GM12878 (cell line): ENCODE measurements around the gene KRCC1. TPM values are rescaled to one million over a fixed set of nuclear protein-coding genes. Genes with fewer than 3 reads are reported as not detected.

Source experiments
- ATAC-seq: fragments of 200-7000 bp; cut with Tn5 transposase; 3 replicates; pipeline ENCODE4 v1.9.1; 2020; ENCODE audit warnings: mild to moderate bottlenecking, moderate library complexity
- BruUV-seq: library from RNA; stranded (reverse); fragments of 400-500 nt; replicated peaks from 2 replicates; lab custom pipeline; 2021; lab: Mats Ljungman, UMichigan
- CTCF ChIA-PET: fragments of 300-600 bp; sonication (Branson Sonifier 250); formaldehyde crosslinking; extraction: SDS; loops from one replicate; lab custom pipeline; 2021; ENCODE audit warnings: inconsistent platforms; lab: Yijun Ruan, JAX
- POLR2A ChIA-PET: fragments of 350-600 bp; formaldehyde crosslinking; extraction: SDS; loops from one replicate; lab custom pipeline; 2021; ENCODE audit warnings: inconsistent platforms; lab: Charles Lee
- RAD21 ChIA-PET: fragments of 300-600 bp; sonication (Branson Sonifier 250); formaldehyde crosslinking; loops from one replicate; lab custom pipeline; 2023; ENCODE audit warnings: antibody characterized with exemption; ENCODE audit not compliant: unreplicated experiment; lab: Charles Lee
- SMC1A ChIA-PET: fragments of 300-600 bp; sonication (Branson Sonifier 250); formaldehyde crosslinking; loops from one replicate; lab custom pipeline; 2023; ENCODE audit not compliant: unreplicated experiment, uncharacterized antibody; lab: Charles Lee
- DNase-seq: peaks from one replicate; pipeline ENCODE4 v3.0.0-alpha.2; 2011; ENCODE audit warnings: low read depth, low spot score
- FAIRE-seq: peaks from 3 replicates; lab custom pipeline; 2011; peaks lifted over from hg19 to GRCh38; lab: Jason Lieb, UNC
- H2AFZ ChIP-seq: 2 replicates; pipeline ENCODE4 v1.6.0; 2011; ENCODE audit warnings: low read depth, low read length, control low read depth; ENCODE audit not compliant: control insufficient read depth
- H3K27ac ChIP-seq: 2 replicates; pipeline ENCODE4 v1.5.1; 2011; ENCODE audit warnings: control low read depth; ENCODE audit not compliant: control insufficient read depth, insufficient read depth
- H3K27me3 ChIP-seq, 2 experiments: replicated peaks in 1 of 2; 2 replicates each; pipeline versions ENCODE4 v1.6.0 to v1.6.1; 2011; ENCODE audit warnings: low read length in 1 of 2; ENCODE audit not compliant: control insufficient read depth in 2 of 2, insufficient read depth in 2 of 2
- H3K36me3 ChIP-seq, 2 experiments: 2 replicates each; pipeline ENCODE4 v1.5.1; 2011; ENCODE audit warnings: low read length in 1 of 2; ENCODE audit not compliant: control insufficient read depth in 2 of 2, insufficient read depth in 2 of 2
- H3K4me1 ChIP-seq: 2 replicates; pipeline ENCODE4 v1.6.1; 2011; ENCODE audit warnings: mild to moderate bottlenecking, low read length, moderate library complexity, mixed read lengths; ENCODE audit not compliant: control insufficient read depth, insufficient read depth
- H3K4me2 ChIP-seq: 2 replicates; pipeline ENCODE4 v1.6.0; 2011; ENCODE audit warnings: control low read depth; ENCODE audit not compliant: control insufficient read depth, insufficient read depth
- H3K4me3 ChIP-seq: fragments of 200-600 bp; sonication (generic); 2 replicates; pipeline ENCODE4 v1.5.1; 2016
- H3K79me2 ChIP-seq: 2 replicates; pipeline ENCODE4 v1.6.0; 2011; ENCODE audit warnings: low read length; ENCODE audit not compliant: control insufficient read depth, insufficient read depth
- H3K9ac ChIP-seq: 2 replicates; pipeline ENCODE4 v1.8.0; 2011; ENCODE audit warnings: low read length, control low read depth, mixed read lengths; ENCODE audit not compliant: control insufficient read depth, insufficient read depth
- H3K9me3 ChIP-seq: replicated peaks from 3 replicates; pipeline ENCODE4 v1.5.1; 2011; ENCODE audit warnings: mild to moderate bottlenecking, low read length; ENCODE audit not compliant: control insufficient read depth, insufficient read depth
- H4K20me1 ChIP-seq: 2 replicates; pipeline ENCODE4 v1.6.0; 2011; ENCODE audit not compliant: control insufficient read depth, insufficient read depth
- CBX3 ChIP-seq: fragments of 200-600 bp; sonication (generic); IDR thresholded peaks from 2 replicates; pipeline ENCODE4 v1.6.1; 2016; ENCODE audit warnings: low read depth, borderline replicate concordance
- CHD4 ChIP-seq: fragments of 200-600 bp; sonication (generic); IDR thresholded peaks from 2 replicates; pipeline ENCODE4 v1.6.1; 2016; ENCODE audit warnings: mild to moderate bottlenecking
- CREB1 ChIP-seq: IDR thresholded peaks from 2 replicates; pipeline ENCODE4 v1.6.1; 2012; ENCODE audit warnings: low read depth, mild to moderate bottlenecking, inconsistent platforms
- GABPA ChIP-seq: IDR thresholded peaks from 2 replicates; pipeline ENCODE4 v1.6.1; 2014; ENCODE audit warnings: antibody characterized with exemption, low read depth, mild to moderate bottlenecking, inconsistent platforms
- LARP7 ChIP-seq: fragments of 450-650 bp; IDR thresholded peaks from 2 replicates; pipeline ENCODE4 v1.6.1; 2017; ENCODE audit warnings: mild to moderate bottlenecking
- PML ChIP-seq: IDR thresholded peaks from 2 replicates; pipeline ENCODE4 v1.6.1; 2012; ENCODE audit warnings: low read length, inconsistent platforms
- RB1 ChIP-seq: fragments of 450-650 bp; formaldehyde crosslinking; IDR thresholded peaks from 2 replicates; pipeline ENCODE4 v1.6.1; 2017; ENCODE audit warnings: mild to moderate bottlenecking, borderline replicate concordance
- SRF ChIP-seq, 2 experiments: IDR thresholded peaks; 2 replicates each; pipeline ENCODE4 v1.6.1; 2011; ENCODE audit warnings: low read depth in 2 of 2, low read length in 2 of 2, mild to moderate bottlenecking in 1 of 2, moderate library complexity in 1 of 2
- ZNF622 ChIP-seq: fragments of 450-650 bp; IDR thresholded peaks from 2 replicates; pipeline ENCODE4 v1.6.1; 2017; ENCODE audit warnings: mild to moderate bottlenecking, inconsistent platforms
- WGBS: methylation state at CpG from one replicate; pipeline ENCODE4 v1.1.6; 2016; ENCODE audit warnings: low lambda C conversion rate; ENCODE audit not compliant: insufficient replicate concordance, insufficient coverage; ENCODE audit errors: missing lambda C conversion rate; 5-methylcytosine and 5-hydroxymethylcytosine counted together
- in situ Hi-C: fragments of 300-500 bp; cut with MboI; formaldehyde crosslinking; loops from 9 replicates; pipeline ENCODE4 v1.14.3; 2018; ENCODE audit warnings: mixed read lengths
- intact Hi-C: fragments of 100-400 bp; cut with micrococcal nuclease; formaldehyde crosslinking; loops from one replicate; pipeline ENCODE4 v1.14.2; 2022; ENCODE audit not compliant: unreplicated experiment
- polyA plus RNA-seq, 11 experiments: library from polyadenylated mRNA; depleted of rRNA in 4 of 11; unstranded in 6 of 11; stranded (reverse) in 5 of 11; fragments of >200 nt; fragmentation: Nextera tagmentation in 4 of 11; fragmentation: Illumina TruSeq in 1 of 11; extraction: Ambion mirVana in 4 of 11; extraction: Trizol in 1 of 11; gene quantifications; 1 replicate in 1 of 11; 2 replicates in 10 of 11; pipeline versions ENCODE4 v1.2.1 to v1.2.3, GENCODE V29; 2011 to 2016; ENCODE audit warnings: inconsistent platforms in 2 of 11, missing spikeins in 2 of 11, low read depth in 1 of 11
- total RNA-seq, 4 experiments: library from RNA; depleted of rRNA in 3 of 4; stranded (reverse); fragments of >200 nt in 3 of 4; fragmentation: Illumina TruSeq in 1 of 4; extraction: Trizol in 1 of 4; gene quantifications; 2 replicates each; pipeline versions ENCODE4 v1.2.1 to v1.2.3, GENCODE V29; 2013 to 2021
- TF ChIP-seq, protein P1 (sequence below): fragments of 150-350 bp; IDR thresholded peaks from 2 replicates; pipeline ENCODE4 v1.6.1; 2014; ENCODE audit warnings: mild to moderate bottlenecking, low read depth, low read length
- TF ChIP-seq, protein P2 (sequence below): fragments of 450-650 bp; formaldehyde crosslinking; IDR thresholded peaks from 2 replicates; pipeline ENCODE4 v1.4.0; 2020; ENCODE audit warnings: mild to moderate bottlenecking, moderate library complexity
- TF ChIP-seq, protein P3 (sequence below): fragments of 450-650 bp; IDR thresholded peaks from 2 replicates; pipeline ENCODE4 v1.6.1; 2017; ENCODE audit warnings: mild to moderate bottlenecking, moderate library complexity
- TF ChIP-seq, protein P4 (sequence below): fragments of 450-650 bp; IDR thresholded peaks from 2 replicates; pipeline ENCODE4 v1.6.1; 2017; ENCODE audit warnings: antibody characterized with exemption, mild to moderate bottlenecking, moderate library complexity

The KRCC1 gene
- total and polyA plus RNA-seq, 10 of the 15 experiments (the other 5 are each of a cell fraction or from before 2014, with no cell fraction given), result 3.8 to 27.2 (median 12.5) TPM

DNA sequence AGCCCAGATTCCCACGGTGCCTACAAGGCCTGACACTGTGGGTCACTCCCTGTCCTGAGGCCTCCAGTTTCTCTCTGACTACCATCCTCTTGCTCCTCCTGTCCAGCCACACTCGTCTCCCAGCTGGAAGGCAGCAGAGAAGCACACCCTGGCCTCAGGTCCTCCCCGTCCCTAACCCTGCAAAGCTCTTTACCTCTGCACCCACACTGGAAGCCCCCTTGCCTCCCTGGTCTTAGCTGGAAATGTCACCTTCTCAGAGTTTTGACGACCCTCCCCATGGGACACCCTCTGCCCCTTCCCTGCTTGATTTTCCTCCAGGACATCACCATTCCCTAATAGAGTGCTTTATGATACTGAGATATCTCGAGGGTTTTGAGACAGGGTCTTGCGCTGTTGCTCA, 49.8 kb downstream of the KRCC1 start:
- H3K4me3 ChIP-seq, result no peak overlapping the region
- no peak for FAIRE-seq
- in situ Hi-C loops (loop anchor here (5.0 to 25.0 kb wide), 2 partner anchors 52 to 518 kb away; partner anchors contain the start of gene KRCC1), intact Hi-C loops (no loop called here)
- ATAC-seq, result no peak
- ChIA-PET CTCF (interaction anchor here (1.2 kb wide), 1 partner anchor 54 kb away, joined by 4 read pairs; no protein-coding TSS in a partner anchor), SMC1A (no interaction called here), RAD21 (no interaction called here), POLR2A (no interaction called here)
- no peak overlapping the region for H3K9ac ChIP-seq
- no peaks in the 10 kb centered on the region; a peak in 1 of 4 replicates for H3K27me3 ChIP-seq
- no peaks in the 10 kb centered on the region for H3K9me3 ChIP-seq
- 34% methylated on average over 6 of the region's 6 CpGs for WGBS
- H2AFZ ChIP-seq, result no peak overlapping the region
- H3K79me2 ChIP-seq, result no peaks in the 10 kb centered on the region
- no peaks in the 10 kb centered on the region for H4K20me1 ChIP-seq
- no peak overlapping the region for H3K4me2 ChIP-seq
- DNase-seq, result no peak
- no peaks in the 10 kb centered on the region for H3K36me3 ChIP-seq
- no peak overlapping the region for H3K27ac ChIP-seq
- H3K4me1 ChIP-seq, result no peaks in the 10 kb centered on the region
- no TSS peak for BruUV-seq
- TF ChIP-seq CBX3 (no peak), GABPA (no peak), CHD4 (no peak), SRF (IDR thresholded peaks at IDR 0.05; ENCODE audit: low read depth in 2 of 2, low read length in 2 of 2) (no peak), CREB1 (no peak), RB1 (no peak), PML (no peak), ZNF622 (no peak), LARP7 (no peak)
- TF ChIP-seq, protein P1, sequence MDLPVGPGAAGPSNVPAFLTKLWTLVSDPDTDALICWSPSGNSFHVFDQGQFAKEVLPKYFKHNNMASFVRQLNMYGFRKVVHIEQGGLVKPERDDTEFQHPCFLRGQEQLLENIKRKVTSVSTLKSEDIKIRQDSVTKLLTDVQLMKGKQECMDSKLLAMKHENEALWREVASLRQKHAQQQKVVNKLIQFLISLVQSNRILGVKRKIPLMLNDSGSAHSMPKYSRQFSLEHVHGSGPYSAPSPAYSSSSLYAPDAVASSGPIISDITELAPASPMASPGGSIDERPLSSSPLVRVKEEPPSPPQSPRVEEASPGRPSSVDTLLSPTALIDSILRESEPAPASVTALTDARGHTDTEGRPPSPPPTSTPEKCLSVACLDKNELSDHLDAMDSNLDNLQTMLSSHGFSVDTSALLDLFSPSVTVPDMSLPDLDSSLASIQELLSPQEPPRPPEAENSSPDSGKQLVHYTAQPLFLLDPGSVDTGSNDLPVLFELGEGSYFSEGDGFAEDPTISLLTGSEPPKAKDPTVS, result no peak
- TF ChIP-seq, protein P2, sequence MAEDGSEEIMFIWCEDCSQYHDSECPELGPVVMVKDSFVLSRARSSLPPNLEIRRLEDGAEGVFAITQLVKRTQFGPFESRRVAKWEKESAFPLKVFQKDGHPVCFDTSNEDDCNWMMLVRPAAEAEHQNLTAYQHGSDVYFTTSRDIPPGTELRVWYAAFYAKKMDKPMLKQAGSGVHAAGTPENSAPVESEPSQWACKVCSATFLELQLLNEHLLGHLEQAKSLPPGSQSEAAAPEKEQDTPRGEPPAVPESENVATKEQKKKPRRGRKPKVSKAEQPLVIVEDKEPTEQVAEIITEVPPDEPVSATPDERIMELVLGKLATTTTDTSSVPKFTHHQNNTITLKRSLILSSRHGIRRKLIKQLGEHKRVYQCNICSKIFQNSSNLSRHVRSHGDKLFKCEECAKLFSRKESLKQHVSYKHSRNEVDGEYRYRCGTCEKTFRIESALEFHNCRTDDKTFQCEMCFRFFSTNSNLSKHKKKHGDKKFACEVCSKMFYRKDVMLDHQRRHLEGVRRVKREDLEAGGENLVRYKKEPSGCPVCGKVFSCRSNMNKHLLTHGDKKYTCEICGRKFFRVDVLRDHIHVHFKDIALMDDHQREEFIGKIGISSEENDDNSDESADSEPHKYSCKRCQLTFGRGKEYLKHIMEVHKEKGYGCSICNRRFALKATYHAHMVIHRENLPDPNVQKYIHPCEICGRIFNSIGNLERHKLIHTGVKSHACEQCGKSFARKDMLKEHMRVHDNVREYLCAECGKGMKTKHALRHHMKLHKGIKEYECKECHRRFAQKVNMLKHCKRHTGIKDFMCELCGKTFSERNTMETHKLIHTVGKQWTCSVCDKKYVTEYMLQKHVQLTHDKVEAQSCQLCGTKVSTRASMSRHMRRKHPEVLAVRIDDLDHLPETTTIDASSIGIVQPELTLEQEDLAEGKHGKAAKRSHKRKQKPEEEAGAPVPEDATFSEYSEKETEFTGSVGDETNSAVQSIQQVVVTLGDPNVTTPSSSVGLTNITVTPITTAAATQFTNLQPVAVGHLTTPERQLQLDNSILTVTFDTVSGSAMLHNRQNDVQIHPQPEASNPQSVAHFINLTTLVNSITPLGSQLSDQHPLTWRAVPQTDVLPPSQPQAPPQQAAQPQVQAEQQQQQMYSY (CRISPR knock-in tag), result no peak
- TF ChIP-seq, protein P3, sequence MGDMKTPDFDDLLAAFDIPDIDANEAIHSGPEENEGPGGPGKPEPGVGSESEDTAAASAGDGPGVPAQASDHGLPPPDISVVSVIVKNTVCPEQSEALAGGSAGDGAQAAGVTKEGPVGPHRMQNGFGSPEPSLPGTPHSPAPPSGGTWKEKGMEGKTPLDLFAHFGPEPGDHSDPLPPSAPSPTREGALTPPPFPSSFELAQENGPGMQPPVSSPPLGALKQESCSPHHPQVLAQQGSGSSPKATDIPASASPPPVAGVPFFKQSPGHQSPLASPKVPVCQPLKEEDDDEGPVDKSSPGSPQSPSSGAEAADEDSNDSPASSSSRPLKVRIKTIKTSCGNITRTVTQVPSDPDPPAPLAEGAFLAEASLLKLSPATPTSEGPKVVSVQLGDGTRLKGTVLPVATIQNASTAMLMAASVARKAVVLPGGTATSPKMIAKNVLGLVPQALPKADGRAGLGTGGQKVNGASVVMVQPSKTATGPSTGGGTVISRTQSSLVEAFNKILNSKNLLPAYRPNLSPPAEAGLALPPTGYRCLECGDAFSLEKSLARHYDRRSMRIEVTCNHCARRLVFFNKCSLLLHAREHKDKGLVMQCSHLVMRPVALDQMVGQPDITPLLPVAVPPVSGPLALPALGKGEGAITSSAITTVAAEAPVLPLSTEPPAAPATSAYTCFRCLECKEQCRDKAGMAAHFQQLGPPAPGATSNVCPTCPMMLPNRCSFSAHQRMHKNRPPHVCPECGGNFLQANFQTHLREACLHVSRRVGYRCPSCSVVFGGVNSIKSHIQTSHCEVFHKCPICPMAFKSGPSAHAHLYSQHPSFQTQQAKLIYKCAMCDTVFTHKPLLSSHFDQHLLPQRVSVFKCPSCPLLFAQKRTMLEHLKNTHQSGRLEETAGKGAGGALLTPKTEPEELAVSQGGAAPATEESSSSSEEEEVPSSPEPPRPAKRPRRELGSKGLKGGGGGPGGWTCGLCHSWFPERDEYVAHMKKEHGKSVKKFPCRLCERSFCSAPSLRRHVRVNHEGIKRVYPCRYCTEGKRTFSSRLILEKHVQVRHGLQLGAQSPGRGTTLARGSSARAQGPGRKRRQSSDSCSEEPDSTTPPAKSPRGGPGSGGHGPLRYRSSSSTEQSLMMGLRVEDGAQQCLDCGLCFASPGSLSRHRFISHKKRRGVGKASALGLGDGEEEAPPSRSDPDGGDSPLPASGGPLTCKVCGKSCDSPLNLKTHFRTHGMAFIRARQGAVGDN, result no peak
- TF ChIP-seq, protein P4, sequence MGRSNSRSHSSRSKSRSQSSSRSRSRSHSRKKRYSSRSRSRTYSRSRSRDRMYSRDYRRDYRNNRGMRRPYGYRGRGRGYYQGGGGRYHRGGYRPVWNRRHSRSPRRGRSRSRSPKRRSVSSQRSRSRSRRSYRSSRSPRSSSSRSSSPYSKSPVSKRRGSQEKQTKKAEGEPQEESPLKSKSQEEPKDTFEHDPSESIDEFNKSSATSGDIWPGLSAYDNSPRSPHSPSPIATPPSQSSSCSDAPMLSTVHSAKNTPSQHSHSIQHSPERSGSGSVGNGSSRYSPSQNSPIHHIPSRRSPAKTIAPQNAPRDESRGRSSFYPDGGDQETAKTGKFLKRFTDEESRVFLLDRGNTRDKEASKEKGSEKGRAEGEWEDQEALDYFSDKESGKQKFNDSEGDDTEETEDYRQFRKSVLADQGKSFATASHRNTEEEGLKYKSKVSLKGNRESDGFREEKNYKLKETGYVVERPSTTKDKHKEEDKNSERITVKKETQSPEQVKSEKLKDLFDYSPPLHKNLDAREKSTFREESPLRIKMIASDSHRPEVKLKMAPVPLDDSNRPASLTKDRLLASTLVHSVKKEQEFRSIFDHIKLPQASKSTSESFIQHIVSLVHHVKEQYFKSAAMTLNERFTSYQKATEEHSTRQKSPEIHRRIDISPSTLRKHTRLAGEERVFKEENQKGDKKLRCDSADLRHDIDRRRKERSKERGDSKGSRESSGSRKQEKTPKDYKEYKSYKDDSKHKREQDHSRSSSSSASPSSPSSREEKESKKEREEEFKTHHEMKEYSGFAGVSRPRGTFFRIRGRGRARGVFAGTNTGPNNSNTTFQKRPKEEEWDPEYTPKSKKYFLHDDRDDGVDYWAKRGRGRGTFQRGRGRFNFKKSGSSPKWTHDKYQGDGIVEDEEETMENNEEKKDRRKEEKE, result no peak
